SJSA1 (cell line): ENCODE measurements around the gene MIA2. TPM values are rescaled to one million over a fixed set of nuclear protein-coding genes. Genes with fewer than 3 reads are reported as not detected.
"Not testable (repeated sequence)": the region's sequence is repeated elsewhere in the genome, so short reads cannot be mapped to it uniquely, and the experiment has no call there.

Experiments used
- DNase-seq, 2 experiments: peaks; one replicate each; pipeline ENCODE4 v3.0.0-alpha.2; 2015 to 2020; ENCODE audit warnings: low spot score in 2 of 2, low read depth in 1 of 2
- H3K27ac ChIP-seq: fragments of 250-450 bp; sonication (Bioruptor Pico); 2 replicates; pipeline ENCODE4 v1.5.1; 2020; ENCODE audit warnings: mild to moderate bottlenecking, moderate library complexity
- H3K27me3 ChIP-seq: fragments of 250-450 bp; sonication (Bioruptor Pico); replicated peaks from 2 replicates; pipeline ENCODE4 v1.5.1; 2020; ENCODE audit warnings: mild to moderate bottlenecking, moderate library complexity
- H3K36me3 ChIP-seq: fragments of 250-450 bp; sonication (Bioruptor Pico); 2 replicates; pipeline ENCODE4 v1.5.1; 2020; ENCODE audit warnings: mild to moderate bottlenecking
- H3K4me1 ChIP-seq: fragments of 250-450 bp; sonication (Bioruptor Pico); replicated peaks from 2 replicates; pipeline ENCODE4 v1.6.1; 2021; ENCODE audit warnings: mild to moderate bottlenecking
- H3K4me3 ChIP-seq: fragments of 250-450 bp; sonication (Bioruptor Pico); 2 replicates; pipeline ENCODE4 v1.5.1; 2020; ENCODE audit warnings: mild to moderate bottlenecking
- H3K9me3 ChIP-seq: fragments of 250-450 bp; sonication (Bioruptor Pico); replicated peaks from 2 replicates; pipeline ENCODE4 v1.5.1; 2020; ENCODE audit warnings: mild to moderate bottlenecking
- total RNA-seq: library from RNA; depleted of rRNA; stranded (reverse); fragments of >200 nt; shearing (Covaris generic); gene quantifications from 2 replicates; pipeline ENCODE4 v1.2.3, GENCODE V29; 2014

MIA2 gene
- total RNA-seq, 1 experiment from 2014 or later: 10.4 TPM

DNA sequence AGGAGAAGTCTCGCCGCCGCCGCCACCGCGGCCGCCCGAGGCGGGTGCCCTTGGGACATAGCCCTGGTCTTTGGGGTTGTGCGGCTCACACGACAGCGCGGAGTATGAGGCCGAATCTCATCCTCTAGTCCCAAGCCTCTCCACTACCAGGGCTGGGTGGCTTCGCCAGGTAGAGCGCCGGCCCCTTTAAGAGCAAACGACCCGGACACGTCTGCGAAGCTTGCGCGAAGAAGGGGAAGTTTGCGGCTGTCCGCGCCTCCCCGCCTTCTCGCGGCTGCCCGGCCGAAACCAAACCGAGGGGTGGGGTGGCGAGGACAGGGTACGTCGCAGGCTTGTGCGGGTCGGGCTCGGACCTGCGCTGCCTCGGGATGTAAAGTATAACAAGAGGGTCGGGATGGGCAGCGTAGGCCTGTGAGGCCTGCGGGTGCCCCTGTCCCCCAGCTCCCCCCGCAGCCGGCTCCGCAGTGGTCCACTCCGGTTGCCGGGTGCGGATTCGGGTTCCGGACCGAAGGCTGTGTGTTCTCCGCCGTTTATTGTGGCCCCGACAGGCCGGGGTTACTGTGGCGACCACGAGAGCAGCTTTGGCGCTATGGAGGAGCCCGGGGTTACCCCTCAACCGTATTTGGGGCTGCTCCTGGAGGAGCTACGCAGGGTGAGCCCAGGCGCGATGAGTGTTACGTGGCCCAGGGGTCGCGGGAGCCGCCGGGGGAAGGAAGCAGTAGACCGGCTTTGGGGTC is 33.3 kb downstream of the MIA2 start:
- DNase-seq: peak; percentile 81 to 91
- Histone ChIP-seq H3K4me3 (peak overlapping the region; percentile 73), H3K27me3 (no peaks in the 10 kb centered on the region), H3K9me3 (no peaks in the 10 kb centered on the region), H3K4me1 (peaks cover 18% of the 10 kb centered on the region), H3K27ac (peak overlapping the region; percentile 97), H3K36me3 (0 out of 2 replicates have a peak, but pooled peaks cover 5% of the 10 kb centered on the region)

DNA sequence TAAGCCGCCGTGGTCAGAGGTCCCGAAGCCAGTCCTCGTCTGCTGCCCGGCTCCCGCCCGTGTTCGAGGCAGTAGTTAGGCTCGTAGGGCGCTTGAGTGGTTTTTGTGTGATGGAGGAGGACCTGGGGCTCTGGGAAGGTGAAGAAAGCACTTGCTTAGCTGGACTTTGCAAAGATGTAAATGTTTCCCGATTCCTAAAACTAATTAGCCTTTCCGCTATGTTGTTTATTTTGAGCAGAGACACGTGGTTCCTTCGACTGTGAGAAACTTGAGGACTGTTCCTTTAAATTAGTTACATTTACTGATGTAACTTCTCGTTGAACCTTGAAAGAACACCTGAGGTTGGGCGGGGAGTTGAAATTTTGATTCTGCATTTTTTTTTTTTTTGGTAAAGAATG is 33.9 kb downstream of the MIA2 start:
- Histone ChIP-seq H3K4me1 (peaks cover 18% of the 10 kb centered on the region), H3K9me3 (no peaks in the 10 kb centered on the region), H3K27me3 (no peaks in the 10 kb centered on the region), H3K4me3 (peak overlapping the region; percentile 73), H3K36me3 (0 out of 2 replicates have a peak, but pooled peaks cover 5% of the 10 kb centered on the region), H3K27ac (peak overlapping the region; percentile 97)
- DNase-seq: no peak

DNA sequence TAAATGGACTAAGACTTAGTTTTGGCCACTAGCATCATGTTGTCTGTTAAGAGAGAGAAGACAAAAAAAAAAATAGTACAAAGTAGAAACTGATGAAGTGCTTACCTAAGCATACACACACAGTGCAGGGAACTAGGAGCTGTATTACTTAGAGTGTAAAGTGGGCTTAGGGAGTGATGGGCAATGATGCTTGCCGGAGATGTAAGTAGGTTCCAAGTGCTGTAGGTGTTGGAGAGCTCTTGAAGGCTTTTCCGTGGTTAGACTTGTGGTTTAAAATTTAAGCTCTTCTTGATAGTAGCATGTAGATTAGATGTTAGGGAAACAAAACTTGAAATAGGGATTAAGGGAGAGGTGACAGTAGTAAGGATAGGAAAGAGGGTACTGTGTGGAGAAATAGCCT is 34.7 kb downstream of the MIA2 start:
- DNase-seq: no peak

DNA sequence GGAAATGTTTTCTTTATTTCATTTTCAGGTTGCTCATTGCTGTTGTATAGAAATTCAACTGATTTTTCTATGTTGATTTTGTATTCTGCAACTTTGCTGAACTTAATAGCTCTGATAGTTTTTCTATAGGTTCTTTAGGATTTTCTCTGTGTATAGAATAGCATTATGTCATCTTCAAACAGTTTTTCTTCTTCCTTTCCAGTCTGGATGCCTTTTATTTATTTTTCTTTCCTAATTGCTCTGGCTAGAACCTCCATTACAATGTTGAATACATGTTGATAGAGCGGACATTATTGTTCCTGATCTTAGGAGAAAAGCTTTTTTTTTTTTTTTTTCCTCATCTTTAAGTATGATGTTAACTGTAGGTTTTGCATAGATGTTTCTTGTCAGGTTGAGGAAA is 39.2 kb downstream of the MIA2 start:
- Histone ChIP-seq H3K36me3 (no peaks in the 10 kb centered on the region), H3K4me1 (peaks cover 8% of the 10 kb centered on the region), H3K4me3 (no peak overlapping the region), H3K9me3 (no peaks in the 10 kb centered on the region), H3K27ac (no peak overlapping the region), H3K27me3 (no peaks in the 10 kb centered on the region)
- no peak for DNase-seq

More for the DNA sequence above, 34.7 kb downstream of the MIA2 start:
- no peaks in the 10 kb centered on the region for H3K9me3 ChIP-seq
- H3K4me1 ChIP-seq: peaks cover 18% of the 10 kb centered on the region
- 0 out of 2 replicates have a peak, but pooled peaks cover 5% of the 10 kb centered on the region for H3K36me3 ChIP-seq
- no peak overlapping the region for H3K27ac ChIP-seq
- H3K4me3 ChIP-seq: peak overlapping the region; percentile 73; the same call in 1 of the 2 replicates
- no peaks in the 10 kb centered on the region for H3K27me3 ChIP-seq

DNA sequence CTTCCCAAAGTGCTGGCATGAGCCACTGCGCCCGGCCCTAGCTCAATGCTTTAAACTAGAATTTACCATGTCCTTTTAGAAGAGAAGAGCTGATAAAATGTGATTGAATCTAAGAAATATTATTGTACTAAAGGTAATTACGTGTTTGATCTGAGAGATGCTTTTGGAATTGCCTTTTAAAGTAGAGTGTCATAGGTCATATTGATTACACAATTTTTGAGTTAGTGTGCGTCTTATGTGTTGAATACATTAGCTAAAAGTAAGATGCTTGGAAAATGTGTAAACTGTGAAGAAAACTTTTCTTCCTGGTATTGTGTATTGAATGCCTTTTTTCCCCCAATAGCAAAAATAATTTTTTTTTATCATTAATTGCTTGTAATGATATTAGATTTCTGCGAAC is 41.7 kb downstream of the MIA2 start:
- Histone ChIP-seq H3K36me3 (peaks cover 6% of the 10 kb centered on the region; the same call in 1 of the 2 replicates), H3K27ac (no peak overlapping the region), H3K4me1 (no peaks in the 10 kb centered on the region), H3K9me3 (no peaks in the 10 kb centered on the region), H3K27me3 (no peaks in the 10 kb centered on the region), H3K4me3 (no peak overlapping the region)
- DNase-seq: no peak

DNA sequence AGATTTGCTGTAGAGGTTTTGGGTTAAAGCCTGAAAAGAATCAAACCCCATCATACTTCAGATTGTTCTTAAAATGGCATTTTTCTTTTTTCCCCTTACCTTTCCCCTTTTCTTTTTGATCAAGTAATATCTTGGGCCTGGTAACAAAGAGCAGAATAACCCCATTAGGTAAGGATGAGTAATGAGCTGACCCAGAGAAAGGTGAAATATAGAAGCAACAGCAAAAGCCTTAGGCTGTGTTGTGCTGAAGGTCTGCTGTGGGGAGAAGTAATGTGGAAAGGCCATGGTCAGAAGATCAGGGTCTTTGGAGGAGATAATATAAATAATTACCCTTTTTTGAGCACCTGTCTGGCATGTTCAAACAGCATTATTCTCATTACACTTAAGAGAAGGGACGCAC is 42.3 kb downstream of the MIA2 start:
- H3K36me3 ChIP-seq: peaks cover 6% of the 10 kb centered on the region; the same call in 1 of the 2 replicates
- H3K4me1 ChIP-seq: no peaks in the 10 kb centered on the region
- no peak overlapping the region for H3K27ac ChIP-seq
- H3K9me3 ChIP-seq: no peaks in the 10 kb centered on the region
- H3K4me3 ChIP-seq: no peak overlapping the region
- H3K27me3 ChIP-seq: no peaks in the 10 kb centered on the region
- no peak for DNase-seq

DNA sequence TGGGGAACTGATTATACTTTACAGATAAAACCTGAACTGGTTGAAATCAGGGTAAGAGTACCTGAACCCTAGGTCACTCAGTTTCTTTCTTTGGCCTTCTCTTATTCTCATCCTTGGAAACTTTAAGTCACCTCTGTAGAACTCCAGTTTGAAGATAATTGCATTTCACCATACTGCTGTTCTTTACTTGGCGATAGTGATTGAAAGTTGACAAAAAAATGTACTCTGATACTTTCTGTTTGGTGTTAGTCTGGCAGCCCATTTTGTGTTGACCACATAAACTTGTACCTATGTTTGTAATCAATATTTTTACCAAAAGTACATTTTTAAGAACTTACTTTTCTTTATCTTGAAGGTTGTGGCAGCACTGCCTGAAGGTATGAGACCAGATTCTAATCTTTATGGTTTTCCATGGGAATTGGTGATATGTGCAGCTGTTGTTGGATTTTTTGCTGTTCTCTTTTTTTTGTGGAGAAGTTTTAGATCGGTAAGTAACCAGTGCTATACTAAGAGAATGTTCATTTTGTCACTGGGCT is 42.9 kb downstream of the MIA2 start:
- no peak for DNase-seq
- no peaks in the 10 kb centered on the region for H3K4me1 ChIP-seq
- H3K9me3 ChIP-seq: no peaks in the 10 kb centered on the region
- peaks cover 6% of the 10 kb centered on the region; the same call in 1 of the 2 replicates for H3K36me3 ChIP-seq
- no peak overlapping the region for H3K4me3 ChIP-seq
- H3K27me3 ChIP-seq: no peaks in the 10 kb centered on the region
- H3K27ac ChIP-seq: no peak overlapping the region

DNA sequence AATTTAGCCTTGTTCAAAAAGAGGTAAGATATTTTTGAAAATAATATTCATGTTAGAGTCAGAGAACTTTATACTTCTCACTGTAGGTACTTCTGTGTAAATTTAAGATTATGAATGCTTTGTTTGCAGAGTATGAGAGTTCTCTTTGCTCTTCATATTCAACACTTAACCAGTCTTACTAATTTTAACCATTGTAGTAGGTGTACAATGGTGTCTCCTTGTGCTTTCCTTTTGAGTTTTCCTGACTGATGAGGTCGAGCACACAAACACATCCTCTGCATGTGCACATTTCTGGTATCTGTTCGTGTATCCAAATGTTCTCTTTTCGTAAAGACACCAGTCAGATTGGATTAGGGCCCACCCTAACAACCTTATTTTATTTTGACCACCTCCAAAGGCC is 45.8 kb downstream of the MIA2 start:
- no peak for DNase-seq
- Histone ChIP-seq H3K27me3 (no peaks in the 10 kb centered on the region), H3K36me3 (peaks cover 6% of the 10 kb centered on the region; the same call in 1 of the 2 replicates), H3K27ac (no peak overlapping the region), H3K4me1 (no peaks in the 10 kb centered on the region), H3K4me3 (no peak overlapping the region), H3K9me3 (no peaks in the 10 kb centered on the region)

DNA sequence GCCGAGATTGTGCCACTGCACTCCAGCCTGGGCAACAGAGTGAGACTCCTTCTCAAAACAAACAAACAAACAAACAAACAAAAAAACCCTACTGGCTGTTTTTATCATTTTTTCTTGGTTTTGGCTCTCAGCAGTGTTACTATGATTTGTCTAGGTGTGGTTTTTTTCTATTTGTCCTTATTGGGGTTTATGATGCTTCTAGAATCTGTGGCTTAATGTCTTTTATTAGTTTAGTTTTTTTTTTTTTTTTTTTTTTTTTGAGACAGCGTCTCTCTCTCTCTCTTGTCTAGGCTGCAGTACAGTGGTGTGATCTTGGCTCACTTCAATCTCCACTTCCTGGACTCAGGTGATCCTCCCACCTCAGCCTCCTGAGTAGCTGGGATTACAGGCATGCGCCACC is 47.0 kb downstream of the MIA2 start:
- not testable (repeated sequence) for H3K36me3 ChIP-seq, DNase-seq, H3K4me3 ChIP-seq

DNA sequence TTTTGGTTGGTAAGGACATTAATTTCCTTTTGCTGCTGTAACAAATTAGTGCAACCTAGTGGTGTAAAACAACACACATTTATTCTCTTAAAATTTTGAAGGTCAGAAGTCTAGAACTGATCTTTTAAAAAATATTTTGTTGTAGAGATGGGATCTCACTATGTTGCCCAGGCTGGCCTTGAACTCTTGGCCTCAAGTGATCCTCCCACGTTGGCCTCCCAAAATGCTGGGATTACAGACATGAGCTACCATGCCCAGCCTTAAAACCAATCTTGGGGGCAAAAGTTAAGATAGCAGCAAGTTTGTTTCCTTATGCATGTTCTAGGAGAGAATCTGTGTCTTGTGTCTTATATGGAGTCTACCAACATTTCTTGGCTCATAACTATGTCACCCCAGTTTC is 55.8 kb downstream of the MIA2 start:
- Histone ChIP-seq H3K36me3 (peaks cover under 1% of the 10 kb centered on the region; the same call in 1 of the 2 replicates), H3K4me3 (no peak overlapping the region), H3K9me3 (no peaks in the 10 kb centered on the region), H3K4me1 (no peaks in the 10 kb centered on the region), H3K27ac (no peak overlapping the region), H3K27me3 (no peaks in the 10 kb centered on the region)
- DNase-seq: no peak

More for the DNA sequence above, 47.0 kb downstream of the MIA2 start:
- not testable (repeated sequence) for H3K27me3 ChIP-seq, H3K4me1 ChIP-seq, H3K27ac ChIP-seq, H3K9me3 ChIP-seq

DNA sequence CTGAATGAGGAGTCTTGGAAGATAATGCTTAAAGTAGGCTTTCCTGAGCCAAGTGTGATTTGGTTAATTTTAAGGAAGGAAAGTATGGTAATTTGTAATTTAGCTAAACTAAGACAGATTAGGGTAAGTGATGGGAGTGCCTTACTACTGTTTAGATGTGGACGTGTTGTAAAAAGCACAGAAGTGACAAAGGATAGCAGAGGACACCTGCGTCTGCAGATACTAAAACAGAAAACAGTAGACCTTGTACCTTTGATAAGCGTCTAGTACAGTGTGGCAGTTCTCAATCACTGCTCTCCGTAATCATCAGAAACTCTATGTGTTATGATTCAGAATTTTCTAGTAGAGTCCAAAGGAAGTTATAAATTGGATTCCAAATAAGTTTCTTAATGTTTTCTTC is 58.0 kb downstream of the MIA2 start:
- Histone ChIP-seq H3K36me3 (peaks cover 7% of the 10 kb centered on the region; the same call in 1 of the 2 replicates), H3K27me3 (no peaks in the 10 kb centered on the region), H3K4me1 (no peaks in the 10 kb centered on the region), H3K4me3 (no peak overlapping the region), H3K27ac (no peak overlapping the region), H3K9me3 (no peaks in the 10 kb centered on the region)
- no peak for DNase-seq

DNA sequence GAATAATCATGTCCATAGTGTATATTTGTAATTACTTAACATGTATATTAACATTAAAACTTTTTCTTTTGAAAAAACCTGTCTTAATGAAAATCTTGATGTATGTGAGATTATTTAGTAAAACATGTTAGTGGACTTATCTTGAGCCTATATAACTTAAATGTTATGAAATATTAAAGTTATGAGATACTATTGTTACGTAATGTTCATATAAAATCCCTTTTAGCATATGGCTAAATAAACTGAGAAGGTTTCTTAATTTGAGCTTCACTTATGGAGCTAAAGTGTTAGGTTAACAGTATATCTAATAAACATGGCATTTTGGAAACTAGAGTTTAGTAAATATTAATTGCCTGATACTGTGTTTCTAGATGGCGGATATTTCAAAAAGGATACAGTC is 59.9 kb downstream of the MIA2 start:
- H3K27me3 ChIP-seq: no peaks in the 10 kb centered on the region
- H3K4me3 ChIP-seq: no peak overlapping the region
- no peak overlapping the region for H3K27ac ChIP-seq
- DNase-seq: no peak
- peaks cover 9% of the 10 kb centered on the region; the same call in 1 of the 2 replicates for H3K36me3 ChIP-seq
- H3K9me3 ChIP-seq: no peaks in the 10 kb centered on the region
- H3K4me1 ChIP-seq: no peaks in the 10 kb centered on the region

DNA sequence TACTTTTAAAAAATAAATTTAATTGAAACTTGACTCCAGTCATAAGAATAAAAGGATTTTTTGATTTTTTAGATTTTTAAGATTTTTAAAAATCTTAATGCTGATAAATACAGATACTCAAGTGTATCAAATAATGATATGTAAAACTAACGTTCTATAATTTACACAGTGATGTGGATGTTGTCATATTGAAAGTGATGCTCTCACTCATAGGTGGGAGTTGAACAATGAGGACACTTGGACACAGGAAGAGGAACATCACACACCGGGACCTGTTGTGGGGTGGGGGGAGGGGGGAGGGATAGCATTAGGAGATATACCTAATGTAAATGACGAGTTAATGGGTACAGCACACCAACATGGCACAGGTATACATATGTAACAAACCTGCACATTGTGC is 66.7 kb downstream of the MIA2 start:
- H3K36me3 ChIP-seq, H3K4me1 ChIP-seq, H3K9me3 ChIP-seq, DNase-seq, H3K27me3 ChIP-seq, H3K4me3 ChIP-seq, H3K27ac ChIP-seq: not testable (repeated sequence)

DNA sequence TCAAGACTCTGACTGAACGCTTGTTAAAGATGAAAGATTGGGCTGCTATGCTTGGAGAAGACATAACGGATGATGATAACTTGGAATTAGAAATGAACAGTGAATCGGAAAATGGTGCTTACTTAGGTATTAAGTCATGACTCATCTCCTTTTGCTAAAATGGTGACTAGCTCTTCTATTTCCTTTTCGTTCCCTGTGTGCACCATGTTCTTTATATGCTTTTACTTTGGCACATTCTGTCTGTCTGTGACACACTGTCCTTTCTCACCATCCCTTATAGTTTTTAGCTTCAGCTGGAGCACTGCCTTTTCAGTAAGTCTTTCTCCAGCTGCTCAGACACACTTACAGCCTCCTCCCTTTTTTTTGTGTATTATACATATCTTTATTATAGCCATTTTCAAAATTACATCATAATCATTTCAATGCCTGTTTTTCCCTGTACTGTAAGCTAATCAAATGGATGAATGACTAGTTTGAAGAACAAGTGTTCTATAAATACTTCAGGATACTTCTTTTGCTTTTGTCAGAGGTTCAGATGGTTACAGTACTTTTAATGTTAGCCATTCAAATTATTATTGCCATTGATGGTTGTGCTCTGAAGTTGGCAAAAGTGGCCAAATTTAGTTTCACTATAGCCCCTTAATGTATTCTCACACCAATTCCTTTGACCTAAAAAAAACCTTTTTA is 68.6 kb downstream of the MIA2 start:
- Histone ChIP-seq H3K4me1 (no peaks in the 10 kb centered on the region), H3K9me3 (no peaks in the 10 kb centered on the region), H3K27me3 (no peaks in the 10 kb centered on the region), H3K4me3 (no peak overlapping the region), H3K36me3 (no peaks in the 10 kb centered on the region), H3K27ac (no peak overlapping the region)
- no peak for DNase-seq
